ENCODE measurements around the gene MAP1LC3B. TPM values are rescaled to one million over a fixed set of nuclear protein-coding genes. Genes with fewer than 3 reads are reported as not detected.

MAP1LC3B gene
- total RNA-seq, 1 donor, result 54.9 TPM

- TF ChIP-seq CTCF (IDR thresholded peaks at IDR 0.05; ENCODE audit: insufficient read depth, low read length), result no peak
- no peak overlapping the region for H3K4me3 ChIP-seq (ENCODE audit: low read depth, low read length)
- no peak for DNase-seq (ENCODE audit: low read depth)
These were observed 23.3 kb downstream of the MAP1LC3B start for GRCh38 chr16:87415441-87415840.

GRCh38 chr16:87416826-87417527, 24.8 kb downstream of the MAP1LC3B start:
- peak; percentile 76 for TF ChIP-seq CTCF (IDR thresholded peaks at IDR 0.05; ENCODE audit: insufficient read depth, low read length)
- DNase-seq (ENCODE audit: low read depth), result peak; percentile 81
- no peak overlapping the region for H3K4me3 ChIP-seq (ENCODE audit: low read depth, low read length)

GRCh38 chr16:87417528-87417910, 25.4 kb downstream of the MAP1LC3B start:
- no peak for TF ChIP-seq CTCF (IDR thresholded peaks at IDR 0.05; ENCODE audit: insufficient read depth, low read length)
- H3K4me3 ChIP-seq (ENCODE audit: low read depth, low read length), result no peak overlapping the region
- DNase-seq (ENCODE audit: low read depth), result no peak

- no peak overlapping the region for H3K4me3 ChIP-seq (ENCODE audit: low read depth, low read length)
- no peak for DNase-seq (ENCODE audit: low read depth)
- no peak for TF ChIP-seq CTCF (IDR thresholded peaks at IDR 0.05; ENCODE audit: insufficient read depth, low read length)
These were observed 26.1 kb downstream of the MAP1LC3B start for GRCh38 chr16:87418216-87418615.

DNA sequence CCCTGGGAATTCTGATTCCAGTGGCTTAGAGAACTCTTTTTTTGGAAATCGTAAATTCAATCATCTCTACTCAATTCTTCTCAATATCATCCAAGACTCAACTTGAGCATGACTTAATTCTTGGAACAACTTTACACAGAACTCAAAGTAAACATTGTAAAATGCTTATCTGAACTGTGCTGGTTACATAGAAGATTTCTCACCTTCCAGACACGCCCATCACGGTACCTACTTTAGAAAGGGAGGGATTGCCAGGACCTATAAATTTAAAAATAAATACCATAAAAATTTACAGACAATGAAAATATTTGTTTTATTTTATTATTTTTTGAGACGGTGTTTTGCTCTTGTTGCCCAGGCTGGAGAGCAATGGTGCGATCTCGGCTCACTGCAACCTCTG, 26.5 kb downstream of the MAP1LC3B start:
- no peak overlapping the region for H3K4me3 ChIP-seq (ENCODE audit: low read depth, low read length)
- no peak for TF ChIP-seq CTCF (IDR thresholded peaks at IDR 0.05; ENCODE audit: insufficient read depth, low read length)
- no peak for DNase-seq (ENCODE audit: low read depth)

DNA sequence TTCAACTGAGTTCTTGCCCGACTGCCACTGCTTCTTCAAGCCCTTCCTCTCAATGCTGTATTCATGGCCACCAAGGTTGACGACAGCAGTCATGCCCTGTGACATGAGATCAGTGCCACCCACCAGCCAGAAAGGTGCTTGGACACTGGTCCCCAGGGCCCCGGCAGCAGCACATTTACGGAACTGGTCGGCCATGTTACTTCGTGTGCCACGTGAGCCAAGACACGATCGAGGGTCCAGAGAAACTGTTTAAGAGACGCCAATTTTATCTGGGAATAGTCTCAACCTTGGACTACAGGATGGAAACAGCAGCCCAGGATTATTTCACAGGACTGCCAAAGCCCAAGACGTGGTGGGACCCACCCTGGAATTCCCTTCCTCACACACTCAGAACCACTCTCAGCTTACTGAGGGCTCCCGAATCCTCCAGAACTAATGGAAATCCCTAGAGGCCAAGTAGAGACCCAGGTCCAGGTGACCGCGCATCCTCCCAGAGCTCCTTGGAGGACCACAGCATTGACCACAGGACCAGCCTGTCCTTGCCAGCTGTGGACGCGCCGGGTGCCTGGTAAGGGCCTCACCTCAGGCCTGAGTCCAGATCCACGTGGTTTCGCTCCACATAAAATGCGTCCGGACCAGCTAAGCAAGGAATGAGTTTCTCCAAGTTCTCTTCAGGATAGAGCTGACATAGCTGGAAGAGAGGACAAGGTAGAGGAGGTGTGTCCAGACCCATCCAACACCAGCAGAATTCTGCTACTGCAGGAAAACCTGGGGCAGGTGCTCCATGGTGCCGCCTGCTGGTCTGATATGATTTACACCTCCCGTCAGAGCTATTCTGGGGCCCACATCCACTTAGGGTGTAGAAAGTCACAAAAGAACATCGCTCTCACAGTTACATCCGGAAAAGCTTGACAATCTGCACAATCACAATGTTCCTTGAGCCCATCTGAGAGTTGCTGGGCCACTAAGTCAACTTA, 28.2 kb downstream of the MAP1LC3B start:
- no peak overlapping the region for H3K4me3 ChIP-seq (ENCODE audit: low read depth, low read length)
- DNase-seq (ENCODE audit: low read depth), result no peak
- TF ChIP-seq CTCF (IDR thresholded peaks at IDR 0.05; ENCODE audit: insufficient read depth, low read length), result no peak

Measured in fibroblast of the aortic adventitia (primary cell).